HCT116 (cell line): ENCODE measurements around the gene HLA-DOA. TPM values are rescaled to one million over a fixed set of nuclear protein-coding genes. Genes with fewer than 3 reads are reported as not detected.

Experiments used
- ATAC-seq: fragments of 200-7000 bp; cut with Tn5 transposase; 2 replicates; pipeline ENCODE4 v1.9.1; 2020; ENCODE audit warnings: mild to moderate bottlenecking, moderate library complexity
- BruUV-seq: library from RNA; stranded (reverse); fragments of 400-500 nt; replicated peaks from 2 replicates; lab custom pipeline; 2021; lab: Mats Ljungman, UMichigan
- CTCF ChIA-PET: fragments of 300-600 bp; sonication (Branson Sonifier 250); formaldehyde crosslinking; loops from one replicate; lab custom pipeline; 2021; ENCODE audit warnings: antibody characterized with exemption; lab: Charles Lee
- POLR2A ChIA-PET: fragments of 300-600, 350-600 bp; sonication (Branson Sonifier 250); formaldehyde crosslinking; loops from one replicate; lab custom pipeline; 2021; ENCODE audit warnings: antibody characterized with exemption; lab: Charles Lee
- RAD21 ChIA-PET, 2 experiments: fragments of 300-600 bp; sonication (Branson Sonifier 250); formaldehyde crosslinking; loops; one replicate each; lab custom pipeline; 2023; ENCODE audit warnings: low total read pairs in 2 of 2; ENCODE audit not compliant: uncharacterized antibody in 2 of 2, unreplicated experiment in 2 of 2, low non-redundant PET in 1 of 2; lab: Charles Lee
- DNase-seq: peaks from one replicate; pipeline ENCODE4 v3.0.0-alpha.2; 2010; ENCODE audit warnings: low read depth, low spot score
- H2AFZ ChIP-seq: fragments of 200-600 bp; shearing (Covaris generic), sonication (generic); 2 replicates; pipeline ENCODE4 v1.6.1; 2017; ENCODE audit warnings: low read depth, mixed run types, mixed read lengths, antibody characterized with exemption, low read length; ENCODE audit not compliant: poor library complexity, severe bottlenecking
- H3K27ac ChIP-seq: 2 replicates; pipeline ENCODE4 v1.5.1; 2012; ENCODE audit warnings: low read depth, low read length
- H3K27me3 ChIP-seq: fragments of 200-600 bp; sonication (generic); 2 replicates; pipeline ENCODE4 v1.6.1; 2016; ENCODE audit warnings: mixed run types, low read length, mixed read lengths; ENCODE audit not compliant: insufficient read depth
- H3K36me3 ChIP-seq, 2 experiments: fragments of 200-500 bp in 1 of 2; fragments of 200-600 bp in 1 of 2; sonication (Bioruptor generic) in 1 of 2; sonication (generic) in 1 of 2; 2 replicates each; pipeline versions ENCODE4 v1.5.1 to v1.6.1; 2014 to 2016; ENCODE audit warnings: low read length in 2 of 2, inconsistent platforms in 1 of 2, mixed read lengths in 1 of 2, mixed run types in 1 of 2; ENCODE audit not compliant: insufficient read depth in 2 of 2, control insufficient read depth in 1 of 2
- H3K4me1 ChIP-seq, 2 experiments: fragments of 200-600 bp in 1 of 2; sonication (generic) in 1 of 2; 2 replicates each; pipeline versions ENCODE4 v1.5.1 to v1.6.1; 2012 to 2017; ENCODE audit warnings: low read length in 2 of 2, inconsistent platforms in 1 of 2, mild to moderate bottlenecking in 1 of 2, mixed read lengths in 1 of 2, mixed run types in 1 of 2, moderate library complexity in 1 of 2; ENCODE audit not compliant: insufficient read depth in 2 of 2, control insufficient read depth in 1 of 2
- H3K4me2 ChIP-seq: fragments of 200-600 bp; sonication (generic); 2 replicates; pipeline ENCODE4 v1.6.1; 2017; ENCODE audit warnings: mixed run types, low read length, mixed read lengths
- H3K4me3 ChIP-seq, 2 experiments: fragments of 200-600 bp in 1 of 2; sonication (generic) in 1 of 2; replicated peaks in 1 of 2; 2 replicates each; pipeline ENCODE4 v1.5.1; 2011 to 2016; ENCODE audit warnings: low read length in 2 of 2, control low read depth in 1 of 2, low read depth in 1 of 2, mild to moderate bottlenecking in 1 of 2, mixed read lengths in 1 of 2, mixed run types in 1 of 2
- H3K79me2 ChIP-seq: fragments of 200-600 bp; sonication (generic); 2 replicates; pipeline ENCODE4 v1.6.1; 2017; ENCODE audit warnings: mild to moderate bottlenecking, mixed run types, low read length, moderate library complexity, mixed read lengths; ENCODE audit not compliant: insufficient read depth
- H3K9ac ChIP-seq: fragments of 200-600 bp; sonication (generic); 2 replicates; pipeline ENCODE4 v1.6.1; 2016; ENCODE audit warnings: low read length, mixed read lengths
- H3K9me2 ChIP-seq: fragments of 200-600 bp; sonication (generic), shearing (Covaris generic); 2 replicates; pipeline ENCODE4 v1.6.1; 2017; ENCODE audit warnings: mixed run types, mild to moderate bottlenecking, moderate library complexity; ENCODE audit not compliant: insufficient read depth
- H3K9me3 ChIP-seq, 2 experiments: fragments of 200-500 bp in 1 of 2; fragments of 200-600 bp in 1 of 2; sonication (Bioruptor generic) in 1 of 2; sonication (generic) in 1 of 2; 2 replicates each; pipeline ENCODE4 v1.6.1; 2014 to 2017; ENCODE audit warnings: low read length in 2 of 2, mixed read lengths in 2 of 2, inconsistent platforms in 1 of 2, low read depth in 1 of 2, mild to moderate bottlenecking in 1 of 2, mixed run types in 1 of 2, moderate library complexity in 1 of 2; ENCODE audit not compliant: control insufficient read depth in 1 of 2, insufficient read depth in 1 of 2
- H4K20me1 ChIP-seq: fragments of 200-600 bp; sonication (generic), shearing (Covaris generic); 2 replicates; pipeline ENCODE4 v1.6.1; 2017; ENCODE audit warnings: mixed run types, mild to moderate bottlenecking, moderate library complexity; ENCODE audit not compliant: insufficient read depth
- ELF1 ChIP-seq: IDR thresholded peaks from 2 replicates; pipeline ENCODE4 v1.6.1; 2012; ENCODE audit warnings: low read depth, borderline replicate concordance
- MAX ChIP-seq: IDR thresholded peaks from 2 replicates; pipeline ENCODE4 v1.6.1; 2012
- POLR2A ChIP-seq: IDR thresholded peaks from 2 replicates; pipeline ENCODE4 v1.7.0; 2011; ENCODE audit warnings: borderline replicate concordance; ENCODE audit not compliant: insufficient read depth, insufficient read length; ENCODE audit errors: extremely low read depth
- POLR2AphosphoS5 ChIP-seq: IDR thresholded peaks from 2 replicates; pipeline ENCODE4 v1.6.1; 2011; ENCODE audit warnings: mild to moderate bottlenecking, low read depth, low read length, moderate library complexity
- RAD21 ChIP-seq: IDR thresholded peaks from 2 replicates; pipeline ENCODE4 v1.6.1; 2012; ENCODE audit warnings: low read depth, mild to moderate bottlenecking
- SP1 ChIP-seq: IDR thresholded peaks from 2 replicates; pipeline ENCODE4 v1.6.1; 2012; ENCODE audit warnings: low read depth
- TCF7L2 ChIP-seq: IDR thresholded peaks from 2 replicates; pipeline ENCODE4 v1.7.0; 2011; ENCODE audit warnings: borderline replicate concordance, inconsistent platforms; ENCODE audit not compliant: insufficient read depth, insufficient read length; ENCODE audit errors: extremely low read depth
- YY1 ChIP-seq: IDR thresholded peaks from 2 replicates; pipeline ENCODE4 v1.6.1; 2011; ENCODE audit warnings: low read length, low read depth, moderate library complexity, mild to moderate bottlenecking; ENCODE audit not compliant: insufficient replicate concordance; ENCODE audit errors: extremely low read depth
- intact Hi-C: fragments of 100-400 bp; cut with micrococcal nuclease; formaldehyde crosslinking; loops from 2 replicates; pipeline ENCODE4 v1.10.0; 2022
- total RNA-seq: library from RNA; stranded (reverse); gene quantifications from one replicate; pipeline ENCODE4 v1.2.1, GENCODE V29; 2021; ENCODE audit not compliant: unreplicated experiment
- TF ChIP-seq, protein P1 (sequence below): IDR thresholded peaks from 2 replicates; pipeline ENCODE4 v1.6.1; 2012
- TF ChIP-seq, protein P2 (sequence below): IDR thresholded peaks from 2 replicates; pipeline ENCODE4 v1.6.1; 2012; ENCODE audit warnings: low read depth

Gene HLA-DOA
- total RNA-seq, 1 experiment from 2014 or later, result 0.39 TPM

- peaks cover 22% of the 10 kb centered on the region for H3K27me3 ChIP-seq
- no peak overlapping the region for H3K9ac ChIP-seq
Observed at GRCh38 chr6:33028220-33028849, 18.9 kb upstream of the HLA-DOA start.

More at GRCh38 chr6:33028220-33028849, 18.9 kb upstream of the HLA-DOA start:
- no peak for ATAC-seq
- Histone ChIP-seq H3K4me2 (no peak overlapping the region), H3K79me2 (no peaks in the 10 kb centered on the region), H3K27ac (no peak overlapping the region), H3K36me3 (no peaks in the 10 kb centered on the region), H2AFZ (no peak overlapping the region), H3K4me3 (no peak overlapping the region), H3K9me3 (no peaks in the 10 kb centered on the region), H4K20me1 (no peaks in the 10 kb centered on the region), H3K4me1 (no peaks in the 10 kb centered on the region), H3K9me2 (no peaks in the 10 kb centered on the region)
- POLR2A ChIA-PET, result no interaction called here
- DNase-seq, result no peak
- TF ChIP-seq RAD21 (no peak), ELF1 (no peak), MAX (no peak), YY1 (no peak), SP1 (no peak), TCF7L2 (no peak), POLR2A (no peak), POLR2AphosphoS5 (no peak)
- TF ChIP-seq, protein P1, sequence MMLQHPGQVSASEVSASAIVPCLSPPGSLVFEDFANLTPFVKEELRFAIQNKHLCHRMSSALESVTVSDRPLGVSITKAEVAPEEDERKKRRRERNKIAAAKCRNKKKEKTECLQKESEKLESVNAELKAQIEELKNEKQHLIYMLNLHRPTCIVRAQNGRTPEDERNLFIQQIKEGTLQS, result no peak
- TF ChIP-seq, protein P2, sequence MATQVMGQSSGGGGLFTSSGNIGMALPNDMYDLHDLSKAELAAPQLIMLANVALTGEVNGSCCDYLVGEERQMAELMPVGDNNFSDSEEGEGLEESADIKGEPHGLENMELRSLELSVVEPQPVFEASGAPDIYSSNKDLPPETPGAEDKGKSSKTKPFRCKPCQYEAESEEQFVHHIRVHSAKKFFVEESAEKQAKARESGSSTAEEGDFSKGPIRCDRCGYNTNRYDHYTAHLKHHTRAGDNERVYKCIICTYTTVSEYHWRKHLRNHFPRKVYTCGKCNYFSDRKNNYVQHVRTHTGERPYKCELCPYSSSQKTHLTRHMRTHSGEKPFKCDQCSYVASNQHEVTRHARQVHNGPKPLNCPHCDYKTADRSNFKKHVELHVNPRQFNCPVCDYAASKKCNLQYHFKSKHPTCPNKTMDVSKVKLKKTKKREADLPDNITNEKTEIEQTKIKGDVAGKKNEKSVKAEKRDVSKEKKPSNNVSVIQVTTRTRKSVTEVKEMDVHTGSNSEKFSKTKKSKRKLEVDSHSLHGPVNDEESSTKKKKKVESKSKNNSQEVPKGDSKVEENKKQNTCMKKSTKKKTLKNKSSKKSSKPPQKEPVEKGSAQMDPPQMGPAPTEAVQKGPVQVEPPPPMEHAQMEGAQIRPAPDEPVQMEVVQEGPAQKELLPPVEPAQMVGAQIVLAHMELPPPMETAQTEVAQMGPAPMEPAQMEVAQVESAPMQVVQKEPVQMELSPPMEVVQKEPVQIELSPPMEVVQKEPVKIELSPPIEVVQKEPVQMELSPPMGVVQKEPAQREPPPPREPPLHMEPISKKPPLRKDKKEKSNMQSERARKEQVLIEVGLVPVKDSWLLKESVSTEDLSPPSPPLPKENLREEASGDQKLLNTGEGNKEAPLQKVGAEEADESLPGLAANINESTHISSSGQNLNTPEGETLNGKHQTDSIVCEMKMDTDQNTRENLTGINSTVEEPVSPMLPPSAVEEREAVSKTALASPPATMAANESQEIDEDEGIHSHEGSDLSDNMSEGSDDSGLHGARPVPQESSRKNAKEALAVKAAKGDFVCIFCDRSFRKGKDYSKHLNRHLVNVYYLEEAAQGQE, result no peak
- no TSS peak for BruUV-seq
- CTCF ChIA-PET, result interaction anchor here (1.6 kb wide), 1 partner anchor 12 kb away, joined by 4 read pairs; no protein-coding TSS in a partner anchor
- intact Hi-C loops, result no loop called here
- RAD21 ChIA-PET, result no interaction called here
